Stimulated activated CD8-positive, alpha-beta memory T cell treated with anti-CD3 and anti-CD28 coated beads, Interleukin-4, amount 100 ng/mL, for 1 hour (primary cell): Measurements from ENCODE around the gene CDK2.
A peak's percentile ranks its signal among the peaks of the same experiment; 100 is the strongest.
"Not testable (repeated sequence)": the region's sequence is repeated elsewhere in the genome, so short reads cannot be mapped to it uniquely, and the experiment has no call there.

Experiments used
- DNase-seq, 2 donors: peaks; one replicate each; pipeline ENCODE4 v3.0.0-alpha.2; 2020; ENCODE audit warnings: low read depth in 2 of 2, low spot score in 1 of 2

The CDK2 gene

GRCh38 chr12:55966408-55967281 lies at the start of gene CDK2:
Gene CDK2, plus strand, starts transcription at chr12:55966830. Its CDS starts 179 bp downstream, at chr12:55967009.
- DNase-seq: peak; percentile 80 to 81

GRCh38 chr12:55919032-55919431 lies 47.6 kb upstream of the CDK2 start:
- DNase-seq: not testable (repeated sequence)

- no peak for DNase-seq
Measured at GRCh38 chr12:55922126-55922525, 44.5 kb upstream of the CDK2 start.

- DNase-seq: not testable (repeated sequence)
Measured at GRCh38 chr12:55923648-55924047, 43.0 kb upstream of the CDK2 start.

- DNase-seq: no peak
Measured at GRCh38 chr12:55925371-55925770, 41.3 kb upstream of the CDK2 start.

GRCh38 chr12:55925870-55926737 lies 40.5 kb upstream of the CDK2 start:
- no peak for DNase-seq

- DNase-seq: peak; percentile 74 to 83
Measured at GRCh38 chr12:55926738-55927587, 39.7 kb upstream of the CDK2 start.

GRCh38 chr12:55927588-55928502 lies 38.8 kb upstream of the CDK2 start, which contains the start of gene PYM1:
Gene PYM1, minus strand, starts transcription at chr12:55927894. Its CDS starts 133 bp downstream, at chr12:55927761.
- no peak for DNase-seq

GRCh38 chr12:55929306-55929791 lies 37.3 kb upstream of the CDK2 start:
- DNase-seq: peak in 1 of 2 donors; percentile 70

- DNase-seq: no peak
Measured at GRCh38 chr12:55930771-55931316, 35.8 kb upstream of the CDK2 start, which contains the start of gene DGKA. Gene DGKA, plus strand, starts transcription at chr12:55931162. Its CDS starts 5,342 bp downstream, at chr12:55936504.

- no peak for DNase-seq
Measured at GRCh38 chr12:55931317-55931779, 35.3 kb upstream of the CDK2 start.

- no peak for DNase-seq
Measured at GRCh38 chr12:55931780-55932550, 34.7 kb upstream of the CDK2 start.

- DNase-seq: no peak
Measured at GRCh38 chr12:55932551-55932910, 34.1 kb upstream of the CDK2 start.

GRCh38 chr12:55933169-55933798 lies 33.3 kb upstream of the CDK2 start:
- no peak for DNase-seq

- DNase-seq: no peak
Measured at GRCh38 chr12:55933799-55934742, 32.6 kb upstream of the CDK2 start.

GRCh38 chr12:55934773-55935172 lies 31.9 kb upstream of the CDK2 start:
- DNase-seq: no peak

GRCh38 chr12:55935738-55936151 lies 30.9 kb upstream of the CDK2 start:
- no peak for DNase-seq
